OCI-LY1 (cell line): ENCODE results near the gene FLNC.

Source experiments
- EZH2 ChIP-seq: fragments of 200-600 bp; sonication (generic), shearing (Covaris generic); IDR thresholded peaks from 2 replicates; pipeline ENCODE4 v1.8.0; 2017; ENCODE audit warnings: borderline replicate concordance, mixed run types, mild to moderate bottlenecking, antibody characterized with exemption, low read length, moderate library complexity, mixed read lengths
- TF ChIP-seq, protein P1 (sequence below): fragments of 200-600 bp; sonication (generic), shearing (Covaris generic); IDR thresholded peaks from 2 replicates; pipeline ENCODE4 v1.5.1; 2017; ENCODE audit warnings: mild to moderate bottlenecking, antibody characterized with exemption, low read length, moderate library complexity, mixed read lengths

DNA sequence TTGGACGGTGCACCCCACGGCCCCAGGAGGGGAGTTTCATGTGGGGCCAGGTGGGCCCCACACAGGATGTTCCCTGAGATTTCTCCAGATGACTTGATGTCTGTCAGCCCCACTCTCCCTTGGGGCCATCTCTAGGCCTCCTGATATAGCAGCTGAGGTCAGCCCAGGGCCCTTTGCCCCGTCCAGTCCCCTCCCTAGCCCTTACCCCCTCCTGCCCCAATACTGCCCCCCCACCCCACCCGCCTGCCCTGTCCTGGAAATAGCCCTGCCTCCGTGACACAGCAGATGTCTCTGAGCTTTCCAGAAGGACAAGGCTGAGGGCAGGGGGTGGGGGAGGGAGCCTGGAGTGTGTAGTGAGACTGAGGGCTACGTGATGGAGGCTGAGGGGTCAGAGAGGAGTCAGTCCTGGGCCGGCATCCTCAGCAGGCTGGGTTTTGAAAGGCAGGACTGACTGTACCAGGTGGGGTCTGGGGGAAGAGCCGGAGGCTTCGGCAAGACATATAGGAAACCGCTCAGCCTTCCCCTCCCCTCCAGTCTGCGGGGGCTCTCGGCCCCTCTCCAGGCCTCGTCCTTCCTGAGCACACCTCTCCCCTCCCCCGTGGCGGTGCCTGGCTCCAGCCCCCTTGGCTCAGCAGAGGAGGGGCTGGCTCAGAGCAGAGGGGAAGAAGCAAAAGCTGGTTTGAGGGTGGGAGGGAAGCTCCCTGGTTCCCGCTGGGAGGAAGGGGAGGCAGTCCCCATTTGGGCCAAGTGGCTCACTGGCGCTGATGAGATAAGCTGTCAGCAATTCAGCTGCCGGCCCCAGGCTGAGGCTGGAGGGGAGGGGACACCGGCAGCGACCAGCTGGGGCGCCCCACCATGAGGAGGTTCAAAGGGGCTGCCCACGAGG is 2.0 kb downstream of the FLNC start:
- TF ChIP-seq, protein P1, sequence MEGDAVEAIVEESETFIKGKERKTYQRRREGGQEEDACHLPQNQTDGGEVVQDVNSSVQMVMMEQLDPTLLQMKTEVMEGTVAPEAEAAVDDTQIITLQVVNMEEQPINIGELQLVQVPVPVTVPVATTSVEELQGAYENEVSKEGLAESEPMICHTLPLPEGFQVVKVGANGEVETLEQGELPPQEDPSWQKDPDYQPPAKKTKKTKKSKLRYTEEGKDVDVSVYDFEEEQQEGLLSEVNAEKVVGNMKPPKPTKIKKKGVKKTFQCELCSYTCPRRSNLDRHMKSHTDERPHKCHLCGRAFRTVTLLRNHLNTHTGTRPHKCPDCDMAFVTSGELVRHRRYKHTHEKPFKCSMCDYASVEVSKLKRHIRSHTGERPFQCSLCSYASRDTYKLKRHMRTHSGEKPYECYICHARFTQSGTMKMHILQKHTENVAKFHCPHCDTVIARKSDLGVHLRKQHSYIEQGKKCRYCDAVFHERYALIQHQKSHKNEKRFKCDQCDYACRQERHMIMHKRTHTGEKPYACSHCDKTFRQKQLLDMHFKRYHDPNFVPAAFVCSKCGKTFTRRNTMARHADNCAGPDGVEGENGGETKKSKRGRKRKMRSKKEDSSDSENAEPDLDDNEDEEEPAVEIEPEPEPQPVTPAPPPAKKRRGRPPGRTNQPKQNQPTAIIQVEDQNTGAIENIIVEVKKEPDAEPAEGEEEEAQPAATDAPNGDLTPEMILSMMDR: no peak
- TF ChIP-seq EZH2: no peak
